Effector memory CD8-positive, alpha-beta T cell (primary cell): Measurements from ENCODE around the gene CDKN2D.
A peak's percentile ranks its signal among the peaks of the same experiment; 100 is the strongest.
"Not testable (repeated sequence)": the region's sequence is repeated elsewhere in the genome, so short reads cannot be mapped to it uniquely, and the experiment has no call there.

ENCODE experiments used
- ATAC-seq: fragments of 150-1000 bp; cut with Tn5 transposase; replicated peaks from 2 replicates; pipeline ENCODE4 v1.10.0; 2021; ENCODE audit warnings: mild to moderate bottlenecking, moderate library complexity
- DNase-seq, 3 experiments: peaks; one replicate each; pipeline ENCODE4 v3.0.0; 2021
- H3K27ac Mint-ChIP-seq, 2 donors: one replicate each; pipeline ENCODE4 v1.8.0; 2022; ENCODE audit warnings: mild to moderate bottlenecking in 2 of 2, mixed read lengths in 2 of 2, moderate library complexity in 2 of 2
- H3K27me3 Mint-ChIP-seq, 2 donors: one replicate each; pipeline ENCODE4 v1.8.0; 2022; ENCODE audit warnings: mixed read lengths in 2 of 2
- H3K36me3 Mint-ChIP-seq: one replicate; pipeline ENCODE4 v1.8.0; 2022; ENCODE audit warnings: mild to moderate bottlenecking, moderate library complexity, mixed read lengths; ENCODE audit not compliant: insufficient read depth
- H3K4me1 Mint-ChIP-seq, 2 donors: one replicate each; pipeline ENCODE4 v1.8.0; 2022; ENCODE audit warnings: low read depth in 2 of 2, mixed read lengths in 2 of 2
- H3K4me3 Mint-ChIP-seq, 2 donors: one replicate each; pipeline ENCODE4 v1.8.0; 2022; ENCODE audit warnings: mild to moderate bottlenecking in 2 of 2, mixed read lengths in 2 of 2, moderate library complexity in 2 of 2
- H3K9me3 Mint-ChIP-seq, 2 donors: one replicate each; pipeline ENCODE4 v1.8.0; 2022; ENCODE audit warnings: mixed read lengths in 2 of 2

CDKN2D gene

GRCh38 chr19:10593820-10594637 lies 25.2 kb upstream of the CDKN2D start:
- DNase-seq (no peak), ATAC-seq (no peak)
- H3K9me3 Mint-ChIP-seq: no peaks in the 10 kb centered on the region
- peaks cover 19 to 23% of the 10 kb centered on the region in 2 donors for H3K4me1 Mint-ChIP-seq
- H3K27ac Mint-ChIP-seq: peak overlapping the region in 1 of 2 donors; percentile 50
- H3K27me3 Mint-ChIP-seq: no peaks in the 10 kb centered on the region
- H3K4me3 Mint-ChIP-seq: no peak overlapping the region
- H3K36me3 Mint-ChIP-seq: peaks cover 11% of the 10 kb centered on the region

- ATAC-seq: no peak
- Mint-ChIP-seq H3K27me3 (no peaks in the 10 kb centered on the region), H3K36me3 (peaks cover 11% of the 10 kb centered on the region), H3K9me3 (no peaks in the 10 kb centered on the region), H3K4me1 (peaks cover 19 to 23% of the 10 kb centered on the region in 2 donors), H3K4me3 (no peak overlapping the region), H3K27ac (no peak overlapping the region)
- no peak for DNase-seq
Observed at GRCh38 chr19:10593148-10593547, 24.4 kb upstream of the CDKN2D start.

- DNase-seq (no peak), ATAC-seq (no peak)
- H3K27me3 Mint-ChIP-seq: peaks cover 0 to 9% of the 10 kb centered on the region in 2 donors
- no peak overlapping the region for H3K27ac Mint-ChIP-seq
- peaks cover 13 to 16% of the 10 kb centered on the region in 2 donors for H3K4me1 Mint-ChIP-seq
- no peaks in the 10 kb centered on the region for H3K36me3 Mint-ChIP-seq
- H3K9me3 Mint-ChIP-seq: no peaks in the 10 kb centered on the region
- H3K4me3 Mint-ChIP-seq: no peak overlapping the region
Observed at GRCh38 chr19:10587839-10588150, 19.0 kb upstream of the CDKN2D start.

DNA sequence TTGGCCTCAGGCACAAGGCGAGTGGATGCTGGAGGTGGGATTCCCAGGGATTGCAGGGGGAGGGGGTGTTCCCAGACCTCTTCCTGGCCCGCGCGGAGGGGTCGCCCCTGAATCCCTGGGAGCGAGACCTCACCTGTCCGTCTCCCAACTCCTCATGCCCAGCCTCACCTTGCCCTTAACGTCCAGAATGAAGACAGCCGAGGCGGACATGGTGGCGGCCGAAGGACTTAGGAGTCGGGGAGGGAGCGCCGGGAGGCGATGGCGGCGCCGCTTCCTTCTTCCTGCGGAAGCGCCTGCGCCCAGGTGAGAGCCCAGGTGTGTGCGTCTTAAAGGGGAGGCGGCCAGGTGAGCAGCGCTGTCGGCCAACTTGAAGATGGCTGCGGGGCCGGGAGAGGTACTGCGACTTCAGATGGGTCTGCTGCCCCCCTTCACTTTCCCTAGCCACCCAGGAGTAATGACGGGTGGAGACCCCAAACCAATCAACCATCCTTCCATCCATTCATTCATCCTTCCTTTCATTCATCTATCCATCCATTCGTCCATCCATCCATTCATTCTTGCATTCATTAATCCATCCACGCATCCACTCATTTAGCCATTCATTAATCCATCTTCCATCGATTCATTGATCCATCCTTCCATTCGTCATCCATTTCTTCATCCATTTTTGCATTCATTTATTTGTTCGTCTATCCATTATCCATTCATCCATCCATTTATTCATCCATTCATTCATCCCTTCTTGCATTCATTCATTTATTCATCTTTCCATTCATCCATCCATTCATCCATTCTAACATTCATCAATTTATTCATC lies 18.5 kb upstream of the CDKN2D start, which contains the start of gene AP1M2:
Gene AP1M2, minus strand, starts transcription at position 291 of the 817 bp plus-strand sequence. Its CDS starts 81 bp downstream, at position 210.
- no peak within 1 kb of the TSS for H3K4me3 Mint-ChIP-seq
- peaks cover 0 to 9% of the 10 kb centered on the region in 2 donors for H3K27me3 Mint-ChIP-seq
- peaks cover 13 to 16% of the 10 kb centered on the region in 2 donors for H3K4me1 Mint-ChIP-seq
- ATAC-seq (no peak), DNase-seq (no peak)
- H3K27ac Mint-ChIP-seq: no peak within 1 kb of the TSS
- H3K36me3 Mint-ChIP-seq: no peaks in the 10 kb centered on the region
- H3K9me3 Mint-ChIP-seq: no peaks in the 10 kb centered on the region

GRCh38 chr19:10586396-10586795 lies 17.6 kb upstream of the CDKN2D start:
- Mint-ChIP-seq H3K4me3 (no peak overlapping the region), H3K36me3 (no peaks in the 10 kb centered on the region), H3K4me1 (peaks cover 13 to 16% of the 10 kb centered on the region in 2 donors), H3K27me3 (peaks cover 0 to 9% of the 10 kb centered on the region in 2 donors), H3K27ac (no peak overlapping the region), H3K9me3 (no peaks in the 10 kb centered on the region)
- ATAC-seq (no peak), DNase-seq (no peak)

DNA sequence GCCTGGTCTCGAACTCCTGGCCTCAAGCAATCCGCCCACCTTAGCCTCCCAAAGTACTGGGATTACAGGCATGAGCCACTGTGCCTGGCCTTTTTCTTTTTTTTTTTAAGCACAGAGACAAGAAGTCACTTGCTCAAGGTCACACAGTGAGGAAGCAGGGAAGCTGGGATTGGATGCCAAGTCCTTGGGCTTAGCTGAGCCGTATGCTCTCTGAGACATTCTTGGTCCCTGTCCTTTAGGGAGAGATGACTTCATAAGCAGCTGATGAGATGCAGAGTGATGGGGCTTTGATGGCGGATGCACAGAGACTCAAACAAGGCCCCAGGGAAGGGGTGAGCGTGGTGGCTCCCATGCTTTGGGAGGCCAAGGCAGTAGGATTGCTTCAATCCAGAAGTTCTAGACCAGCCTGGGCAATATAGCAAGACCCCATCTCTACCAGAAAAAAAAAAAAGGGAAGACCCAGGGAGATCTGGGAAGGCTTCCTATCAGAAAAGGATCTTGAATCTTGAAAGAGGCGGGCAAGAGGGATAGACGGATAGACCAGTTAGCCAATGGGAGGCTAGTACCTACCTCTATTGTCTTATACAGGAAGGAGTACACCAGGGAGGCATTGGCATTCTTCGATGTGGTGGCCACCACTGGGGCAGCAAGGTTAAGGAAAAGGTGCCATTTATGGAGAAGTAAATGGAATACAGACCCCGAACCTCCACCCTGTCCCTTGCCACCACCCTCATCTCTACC lies 14.4 kb upstream of the CDKN2D start:
- no peak overlapping the region for H3K27ac Mint-ChIP-seq
- peaks cover 19 to 22% of the 10 kb centered on the region in 2 donors for H3K4me1 Mint-ChIP-seq
- no peaks in the 10 kb centered on the region for H3K9me3 Mint-ChIP-seq
- no peak overlapping the region for H3K4me3 Mint-ChIP-seq
- ATAC-seq: no peak
- no peak for DNase-seq
- H3K36me3 Mint-ChIP-seq: no peaks in the 10 kb centered on the region
- H3K27me3 Mint-ChIP-seq: peaks cover 0 to 9% of the 10 kb centered on the region in 2 donors

DNA sequence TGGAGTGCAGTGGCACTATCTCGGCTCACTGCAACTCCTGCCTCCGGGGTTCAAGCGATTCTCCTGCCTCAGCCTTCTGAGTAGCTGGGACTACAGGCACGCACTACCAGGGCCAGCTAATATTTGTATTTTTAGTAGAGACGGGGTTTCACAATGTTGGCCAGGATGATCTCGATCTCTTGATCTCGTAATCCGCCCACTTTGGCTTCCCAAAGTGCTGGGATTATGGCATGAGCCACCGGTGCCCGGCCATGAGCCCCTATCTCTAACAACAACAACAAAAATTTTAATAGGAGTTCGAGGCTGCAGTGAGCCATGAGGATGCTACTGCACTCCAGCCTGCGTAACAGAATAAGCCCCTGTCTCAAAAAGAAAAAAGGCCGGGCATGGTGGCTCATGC lies 13.3 kb upstream of the CDKN2D start:
- DNase-seq: no peak
- no peaks in the 10 kb centered on the region for H3K27me3 Mint-ChIP-seq
- no peak overlapping the region for H3K27ac Mint-ChIP-seq
- H3K9me3 Mint-ChIP-seq: no peaks in the 10 kb centered on the region
- ATAC-seq: no peak
- H3K36me3 Mint-ChIP-seq: peaks cover 3% of the 10 kb centered on the region
- no peak overlapping the region for H3K4me3 Mint-ChIP-seq
- H3K4me1 Mint-ChIP-seq: peaks cover 15 to 18% of the 10 kb centered on the region in 2 donors

GRCh38 chr19:10580979-10581631 lies 12.3 kb upstream of the CDKN2D start:
- Mint-ChIP-seq H3K4me1 (peaks cover 15 to 18% of the 10 kb centered on the region in 2 donors), H3K27me3 (no peaks in the 10 kb centered on the region), H3K4me3 (no peak overlapping the region), H3K9me3 (no peaks in the 10 kb centered on the region), H3K27ac (no peak overlapping the region), H3K36me3 (peaks cover 3% of the 10 kb centered on the region)
- peak; percentile 99 for ATAC-seq
- peak; percentile 90 to 94 (median 90) for DNase-seq

DNA sequence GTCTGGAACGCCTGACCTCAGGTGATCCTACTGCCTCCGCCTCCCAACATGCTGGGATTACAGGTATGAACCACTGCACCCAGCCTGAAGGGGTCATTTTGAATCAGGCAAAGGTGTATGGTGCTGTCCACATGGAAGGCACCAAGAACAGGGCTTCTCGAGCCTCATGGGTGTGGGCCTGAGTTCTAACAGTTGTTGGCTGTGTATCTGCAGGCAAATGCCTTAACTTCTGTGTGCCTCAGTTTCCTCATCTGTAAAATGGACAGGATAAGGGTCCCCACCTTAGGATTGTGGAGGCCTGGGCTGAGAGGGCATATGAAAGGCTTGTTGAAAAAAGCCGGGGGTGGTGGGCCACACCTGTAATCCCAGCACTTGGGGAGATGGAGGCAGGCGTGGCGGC lies 9.2 kb upstream of the CDKN2D start:
- Mint-ChIP-seq H3K4me3 (no peak overlapping the region), H3K9me3 (no peaks in the 10 kb centered on the region), H3K27ac (no peak overlapping the region), H3K4me1 (peaks cover 6% of the 10 kb centered on the region in 2 donors), H3K27me3 (no peaks in the 10 kb centered on the region), H3K36me3 (peaks cover 3% of the 10 kb centered on the region)
- no peak for DNase-seq
- no peak for ATAC-seq

- no peaks in the 10 kb centered on the region for H3K9me3 Mint-ChIP-seq
- H3K27me3 Mint-ChIP-seq: no peaks in the 10 kb centered on the region
- peaks cover 6 to 8% of the 10 kb centered on the region in 2 donors for H3K4me1 Mint-ChIP-seq
- DNase-seq (no peak), ATAC-seq (no peak)
- no peak overlapping the region for H3K4me3 Mint-ChIP-seq
- H3K36me3 Mint-ChIP-seq: peaks cover 12% of the 10 kb centered on the region
- no peak overlapping the region for H3K27ac Mint-ChIP-seq
Observed at GRCh38 chr19:10575011-10575716, 6.4 kb upstream of the CDKN2D start.

- peaks cover 7 to 9% of the 10 kb centered on the region in 2 donors for H3K4me1 Mint-ChIP-seq
- H3K27ac Mint-ChIP-seq: no peak overlapping the region
- no peaks in the 10 kb centered on the region for H3K27me3 Mint-ChIP-seq
- peaks cover 14% of the 10 kb centered on the region for H3K36me3 Mint-ChIP-seq
- H3K9me3 Mint-ChIP-seq: no peaks in the 10 kb centered on the region
- no peak overlapping the region for H3K4me3 Mint-ChIP-seq
- ATAC-seq: no peak
- no peak for DNase-seq
Observed at GRCh38 chr19:10574462-10574861, 5.7 kb upstream of the CDKN2D start.

- H3K27me3 Mint-ChIP-seq, H3K27ac Mint-ChIP-seq: not testable (repeated sequence)
- H3K36me3 Mint-ChIP-seq: peaks cover 21% of the 10 kb centered on the region
Observed at GRCh38 chr19:10573793-10574192, 5.0 kb upstream of the CDKN2D start.

More at GRCh38 chr19:10573793-10574192, 5.0 kb upstream of the CDKN2D start:
- ATAC-seq, DNase-seq, H3K9me3 Mint-ChIP-seq, H3K4me3 Mint-ChIP-seq: not testable (repeated sequence)
- H3K4me1 Mint-ChIP-seq: peaks cover 13 to 15% of the 10 kb centered on the region in 2 donors
